Endothelial cell of umbilical vein (primary cell): ENCODE measurements around the gene UPB1. TPM values are rescaled to one million over a fixed set of nuclear protein-coding genes. Genes with fewer than 3 reads are reported as not detected.

Experiments used
- BruUV-seq: library from RNA; stranded (reverse); fragments of 400-500 nt; replicated peaks from 2 replicates; lab custom pipeline; 2021; lab: Mats Ljungman, UMichigan
- CTCF ChIA-PET: fragments of 300-600, 350-600 bp; sonication (Branson Sonifier 250); formaldehyde crosslinking; loops from one replicate; lab custom pipeline; 2021; ENCODE audit warnings: antibody characterized with exemption, inconsistent platforms; lab: Charles Lee
- POLR2A ChIA-PET: fragments of 300-600, 350-600 bp; sonication (Branson Sonifier 250); formaldehyde crosslinking; loops from one replicate; lab custom pipeline; 2021; ENCODE audit warnings: antibody characterized with exemption, inconsistent platforms; lab: Charles Lee
- DNase-seq: peaks from one replicate; pipeline ENCODE4 v3.0.0-alpha.2; 2011; ENCODE audit warnings: low read depth, low spot score
- FAIRE-seq: peaks from 2 replicates; lab custom pipeline; 2011; peaks lifted over from hg19 to GRCh38; lab: Jason Lieb, UNC
- H2AFZ ChIP-seq: 2 replicates; pipeline ENCODE4 v1.6.0; 2012; ENCODE audit warnings: low read depth, low read length, control low read depth, inconsistent platforms
- H3K27ac ChIP-seq: 2 replicates; pipeline ENCODE4 v1.5.1; 2011; ENCODE audit warnings: low read depth, mild to moderate bottlenecking, control low read depth, low read length, moderate library complexity; ENCODE audit not compliant: insufficient read depth
- H3K27me3 ChIP-seq, 2 experiments: 2 replicates each; pipeline versions ENCODE4 v1.6.0 to v1.6.1; 2011; ENCODE audit warnings: low read length in 2 of 2, mixed read lengths in 1 of 2; ENCODE audit not compliant: control insufficient read depth in 2 of 2, insufficient read depth in 2 of 2
- H3K36me3 ChIP-seq, 2 experiments: 2 replicates in 1 of 2; 3 replicates in 1 of 2; pipeline ENCODE4 v1.5.1; 2011; ENCODE audit warnings: low read length in 2 of 2, mild to moderate bottlenecking in 1 of 2, moderate library complexity in 1 of 2; ENCODE audit not compliant: control insufficient read depth in 2 of 2, insufficient read depth in 2 of 2; ENCODE audit errors: extremely low read depth in 1 of 2
- H3K4me1 ChIP-seq: 3 replicates; pipeline ENCODE4 v1.5.1; 2011; ENCODE audit warnings: mild to moderate bottlenecking, low read length; ENCODE audit not compliant: control insufficient read depth, insufficient read depth; ENCODE audit errors: extremely low read depth
- H3K4me2 ChIP-seq: 2 replicates; pipeline ENCODE4 v1.6.1; 2011; ENCODE audit warnings: low read length, control low read depth, mixed read lengths; ENCODE audit not compliant: insufficient read depth
- H3K4me3 ChIP-seq, 3 experiments: fragments of 200-600 bp in 1 of 3; sonication (generic), shearing (Covaris generic) in 1 of 3; replicated peaks in 1 of 3; 2 replicates each; pipeline ENCODE4 v1.5.1; 2011 to 2016; ENCODE audit warnings: control low read depth in 3 of 3, low read length in 3 of 3, mild to moderate bottlenecking in 2 of 3, inconsistent platforms in 1 of 3, low read depth in 1 of 3, moderate library complexity in 1 of 3; ENCODE audit not compliant: insufficient read depth in 1 of 3
- H3K79me2 ChIP-seq: 2 replicates; pipeline ENCODE4 v1.6.0; 2012; ENCODE audit warnings: low read length, inconsistent platforms; ENCODE audit not compliant: control insufficient read depth, insufficient read depth
- H3K9ac ChIP-seq: replicated peaks from 2 replicates; pipeline ENCODE3; 2011; ENCODE audit warnings: low read length, control low read depth; ENCODE audit not compliant: insufficient read depth; ENCODE audit errors: extremely low read depth
- H3K9me1 ChIP-seq: replicated peaks from 3 replicates; pipeline ENCODE4 v1.6.0; 2011; ENCODE audit warnings: mild to moderate bottlenecking, low read length; ENCODE audit not compliant: control insufficient read depth, insufficient read depth; ENCODE audit errors: extremely low read depth
- H3K9me3 ChIP-seq: replicated peaks from 2 replicates; pipeline ENCODE4 v1.5.1; 2012; ENCODE audit warnings: low read length, inconsistent platforms; ENCODE audit not compliant: control insufficient read depth, insufficient read depth
- H4K20me1 ChIP-seq: replicated peaks from 2 replicates; pipeline ENCODE3; 2011; ENCODE audit warnings: mild to moderate bottlenecking, low read length; ENCODE audit not compliant: control insufficient read depth, insufficient read depth; ENCODE audit errors: extremely low read depth
- CTCF ChIP-seq, 2 donors: IDR thresholded peaks; 1 replicate in 1 of 2; 2 replicates in 1 of 2; pipeline ENCODE4 v1.5.1; 2011; ENCODE audit warnings: low read length in 2 of 2, mild to moderate bottlenecking in 2 of 2, moderate library complexity in 2 of 2, control low read depth in 1 of 2, inconsistent platforms in 1 of 2, low read depth in 1 of 2; ENCODE audit not compliant: insufficient read depth in 1 of 2; ENCODE audit errors: extremely low read depth in 1 of 2
- EZH2 ChIP-seq: IDR thresholded peaks from 2 replicates; pipeline ENCODE4 v1.6.1; 2012; ENCODE audit warnings: borderline replicate concordance, low read depth, mild to moderate bottlenecking, moderate library complexity, low read length, inconsistent platforms; ENCODE audit not compliant: severe bottlenecking
- FOS ChIP-seq: IDR thresholded peaks from 2 replicates; pipeline ENCODE4 v1.6.1; 2011; ENCODE audit warnings: mild to moderate bottlenecking, low read length, moderate library complexity, borderline replicate concordance; ENCODE audit not compliant: insufficient read depth
- GATA2 ChIP-seq: IDR thresholded peaks from 2 replicates; pipeline ENCODE4 v1.7.0; 2011; ENCODE audit warnings: low read depth, mild to moderate bottlenecking, moderate library complexity, mixed read lengths, low read length; ENCODE audit not compliant: insufficient read length, insufficient read depth
- JUN ChIP-seq: IDR thresholded peaks from 2 replicates; pipeline ENCODE4 v1.6.1; 2011; ENCODE audit warnings: borderline replicate concordance, low read depth; ENCODE audit not compliant: insufficient read length, insufficient read depth
- MAX ChIP-seq: IDR thresholded peaks from 2 replicates; pipeline ENCODE4 v1.6.1; 2011; ENCODE audit not compliant: insufficient read depth, insufficient read length
- MYC ChIP-seq: IDR thresholded peaks from one replicate; pipeline ENCODE4 v1.6.1; 2011; ENCODE audit warnings: mild to moderate bottlenecking, low read depth, low read length
- POLR2A ChIP-seq: IDR thresholded peaks from 2 replicates; pipeline ENCODE4 v1.6.1; 2012; ENCODE audit warnings: low read depth, mild to moderate bottlenecking, control low read depth, low read length
- POLR2AphosphoS5 ChIP-seq: IDR thresholded peaks from 2 replicates; pipeline ENCODE4 v1.6.1; 2012; ENCODE audit warnings: low read depth, mild to moderate bottlenecking, control low read depth, low read length, moderate library complexity; ENCODE audit not compliant: insufficient read depth
- dilution Hi-C: fragments of 300-500 bp; cut with MboI; formaldehyde crosslinking; loops from one replicate; pipeline ENCODE4 v1.15.0; 2019; ENCODE audit warnings: low sequenced_read_pairs; ENCODE audit not compliant: extremely low pct_ligation_motif_present
- intact Hi-C: fragments of 100-400 bp; cut with micrococcal nuclease; formaldehyde crosslinking; loops from one replicate; pipeline ENCODE4 v1.10.0; 2022
- polyA plus RNA-seq, 4 experiments: library from polyadenylated mRNA; depleted of rRNA in 3 of 4; stranded (reverse) in 3 of 4; unstranded in 1 of 4; fragments of >200 nt; gene quantifications; 2 replicates each; pipeline versions ENCODE4 v1.2.1 to v1.2.3, GENCODE V29; 2011 to 2012; ENCODE audit warnings: missing spikeins in 1 of 4
- total RNA-seq: library from RNA; stranded (reverse); gene quantifications from 2 replicates; pipeline ENCODE4 v1.2.3, GENCODE V29; 2021

Gene UPB1
- total and polyA plus RNA-seq, 2 donors (not counting 3 experiments of a cell fraction or from before 2014, with no cell fraction given): 0.30 to 0.80 TPM

- ChIA-PET CTCF (interaction anchor here (0.8 to 2.1 kb wide), 7 partner anchors 10 to 199 kb away, joined by 3 to 6 read pairs (median 4); no protein-coding TSS in a partner anchor), POLR2A (no interaction called here)
- Histone ChIP-seq H3K9me1 (no peaks in the 10 kb centered on the region), H3K4me2 (no peak overlapping the region), H3K36me3 (no peaks in the 10 kb centered on the region), H4K20me1 (no peaks in the 10 kb centered on the region), H3K79me2 (no peaks in the 10 kb centered on the region), H3K9me3 (no peaks in the 10 kb centered on the region), H2AFZ (peak overlapping the region; percentile 23), H3K4me3 (no peak overlapping the region), H3K27me3 (no peaks in the 10 kb centered on the region), H3K4me1 (peaks cover 9% of the 10 kb centered on the region), H3K27ac (no peak overlapping the region), H3K9ac (no peak overlapping the region)
- BruUV-seq: no TSS peak
- intact Hi-C loops: loop anchor here (1.0 to 10.0 kb wide), 5 partner anchors 22 to 341 kb away; partner anchors contain the start of genes SPECC1L and SUSD2
- FAIRE-seq (peak; percentile 74), DNase-seq (peak; percentile 72)
- TF ChIP-seq JUN (peak; percentile 42), MYC (no peak), POLR2AphosphoS5 (no peak), POLR2A (no peak), MAX (no peak), GATA2 (no peak), CTCF (IDR thresholded peaks at IDR 0.05; ENCODE audit: extremely low read depth in 1 of 2, insufficient read depth in 1 of 2, low read depth in 1 of 2, low read length in 2 of 2) (peak; percentile 84 to 89), FOS (peak; percentile 52), EZH2 (no peak)
- dilution Hi-C loops: no loop called here
These were observed 30.4 kb downstream of the UPB1 start for GRCh38 chr22:24525416-24526037.
